B cell (primary cell): ENCODE data around the gene MAFG. TPM values are rescaled to one million over a fixed set of nuclear protein-coding genes. Genes with fewer than 3 reads are reported as not detected.
A peak's percentile ranks its signal among the peaks of the same experiment; 100 is the strongest.

Experiments used
- ATAC-seq: fragments of 200-7000 bp; cut with Tn5 transposase; one replicate; pipeline ENCODE4 v1.10.0; 2021; ENCODE audit warnings: low read depth, mild to moderate bottlenecking, moderate number of reproducible peaks, moderate library complexity
- CTCF ChIA-PET: fragments of 350-600 bp; sonication (Branson Sonifier 250); formaldehyde crosslinking; loops from one replicate; lab custom pipeline; 2021; ENCODE audit warnings: antibody characterized with exemption, inconsistent platforms; lab: Charles Lee
- POLR2A ChIA-PET: fragments of 350-600 bp; sonication (Branson Sonifier 250); formaldehyde crosslinking; loops from one replicate; lab custom pipeline; 2021; ENCODE audit warnings: antibody characterized with exemption; lab: Charles Lee
- DNase-seq: peaks from one replicate; pipeline ENCODE4 v3.0.0; 2013
- H2AFZ ChIP-seq: 2 replicates; pipeline ENCODE4 v1.6.1; 2012; ENCODE audit warnings: mild to moderate bottlenecking, low read depth, low read length; ENCODE audit not compliant: insufficient read depth, poor library complexity, severe bottlenecking
- H3K27ac ChIP-seq, 2 donors: 1 replicate in 1 of 2; 2 replicates in 1 of 2; pipeline ENCODE4 v1.5.1; 2012 to 2013; ENCODE audit warnings: low read length in 2 of 2, mild to moderate bottlenecking in 2 of 2, moderate library complexity in 1 of 2
- H3K27me3 ChIP-seq, 4 experiments: fragments of 200-600 bp in 1 of 4; sonication (generic) in 1 of 4; replicated peaks in 1 of 4; 1 replicate in 2 of 4; 2 replicates in 2 of 4; pipeline versions ENCODE4 v1.6.1 to v1.7.0; 2013 to 2016; ENCODE audit warnings: low read length in 3 of 4, mild to moderate bottlenecking in 2 of 4, mixed read lengths in 1 of 4, moderate library complexity in 1 of 4; ENCODE audit not compliant: insufficient read depth in 4 of 4, control insufficient read depth in 3 of 4; ENCODE audit errors: control extremely low read depth in 1 of 4
- H3K36me3 ChIP-seq, 2 experiments: replicated peaks in 1 of 2; 1 replicate in 1 of 2; 2 replicates in 1 of 2; pipeline versions ENCODE4 v1.6.1 to v1.7.1; 2013; ENCODE audit warnings: low read length in 1 of 2; ENCODE audit not compliant: insufficient read depth in 2 of 2, control insufficient read depth in 1 of 2; ENCODE audit errors: control extremely low read depth in 1 of 2, extremely low read depth in 1 of 2
- H3K4me1 ChIP-seq, 2 donors: fragments of 200-600 bp in 1 of 2; sonication (generic) in 1 of 2; 1 replicate in 1 of 2; 2 replicates in 1 of 2; pipeline versions ENCODE4 v1.5.1 to v1.6.1; 2013 to 2017; ENCODE audit warnings: low read length in 2 of 2; ENCODE audit not compliant: control insufficient read depth in 2 of 2, insufficient read depth in 2 of 2
- H3K4me2 ChIP-seq: replicated peaks from 2 replicates; pipeline ENCODE3; 2012; ENCODE audit warnings: mild to moderate bottlenecking, low read depth, low read length; ENCODE audit not compliant: poor library complexity, severe bottlenecking
- H3K4me3 ChIP-seq, 5 experiments: fragments of 200-600 bp in 1 of 5; sonication (generic) in 1 of 5; 1 replicate in 3 of 5; 2 replicates in 2 of 5; pipeline versions ENCODE4 v1.5.1 to v1.7.0; 2011 to 2016; ENCODE audit warnings: low read length in 4 of 5, mild to moderate bottlenecking in 4 of 5, low read depth in 2 of 5, control low read depth in 1 of 5, moderate library complexity in 1 of 5; ENCODE audit not compliant: insufficient read depth in 1 of 5; ENCODE audit errors: control extremely low read depth in 1 of 5, extremely low read depth in 1 of 5
- H3K79me2 ChIP-seq: fragments of 200-600 bp; sonication (generic); one replicate; pipeline ENCODE4 v1.6.0; 2016; ENCODE audit warnings: low read length; ENCODE audit not compliant: control insufficient read depth, insufficient read depth
- H3K9ac ChIP-seq: fragments of 200-600 bp; sonication (generic); 2 replicates; pipeline ENCODE4 v1.6.1; 2017; ENCODE audit warnings: mild to moderate bottlenecking, low read length, moderate library complexity
- H3K9me3 ChIP-seq, 3 donors: one replicate each; pipeline versions ENCODE4 v1.6.1 to v1.7.1; 2013; ENCODE audit warnings: low read length in 2 of 3; ENCODE audit not compliant: control insufficient read depth in 2 of 3, insufficient read depth in 1 of 3; ENCODE audit errors: control extremely low read depth in 1 of 3
- H4K20me1 ChIP-seq: 2 replicates; pipeline ENCODE4 v1.6.0; 2012; ENCODE audit warnings: mild to moderate bottlenecking, low read length; ENCODE audit not compliant: insufficient read depth, control insufficient read depth, poor library complexity, severe bottlenecking
- H3K27ac Mint-ChIP-seq: one replicate; pipeline ENCODE4 v1.8.0; 2021; ENCODE audit warnings: mixed read lengths
- H3K27me3 Mint-ChIP-seq: one replicate; pipeline ENCODE4 v1.8.0; 2021; ENCODE audit warnings: mixed read lengths
- H3K4me1 Mint-ChIP-seq: one replicate; pipeline ENCODE4 v1.8.0; 2021; ENCODE audit warnings: mixed read lengths
- H3K4me3 Mint-ChIP-seq: one replicate; pipeline ENCODE4 v1.8.0; 2021; ENCODE audit warnings: mixed read lengths
- H3K9me3 Mint-ChIP-seq: one replicate; pipeline ENCODE4 v1.8.0; 2022; ENCODE audit warnings: mixed read lengths; ENCODE audit not compliant: insufficient read depth
- CTCF ChIP-seq: fragments of 200-600 bp; IDR thresholded peaks from one replicate; pipeline ENCODE4 v1.8.0; 2022; ENCODE audit warnings: antibody characterized with exemption, mild to moderate bottlenecking
- EZH2 ChIP-seq: IDR thresholded peaks from 2 replicates; pipeline ENCODE4 v1.6.1; 2012; ENCODE audit warnings: borderline replicate concordance, low read depth, mild to moderate bottlenecking, moderate library complexity, low read length; ENCODE audit not compliant: insufficient read depth, poor library complexity, severe bottlenecking
- WGBS: methylation state at CpG from one replicate; pipeline ENCODE4 v1.1.5; 2013; ENCODE audit warnings: missing lambda C conversion rate; ENCODE audit not compliant: insufficient coverage; 5-methylcytosine and 5-hydroxymethylcytosine counted together
- intact Hi-C: fragments of 100-400 bp; cut with micrococcal nuclease; formaldehyde crosslinking; loops from one replicate; pipeline ENCODE4 v1.10.0; 2022
- polyA plus RNA-seq: library from polyadenylated mRNA; depleted of rRNA; stranded (reverse); fragments of >200 nt; gene quantifications from 2 replicates; pipeline ENCODE4 v1.2.3, GENCODE V29; 2012
- total RNA-seq, 2 donors: library from RNA; stranded (reverse); fragments of 120-200 nt in 1 of 2; gene quantifications; 1 replicate in 1 of 2; 2 replicates in 1 of 2; pipeline versions ENCODE4 v1.2.3 to v1.2.4, GENCODE V29; 2013 to 2022

The MAFG gene
- total and polyA plus RNA-seq, 2 donors (not counting 1 experiment from before 2014, with no cell fraction given): 11.4 to 27.9 TPM

DNA sequence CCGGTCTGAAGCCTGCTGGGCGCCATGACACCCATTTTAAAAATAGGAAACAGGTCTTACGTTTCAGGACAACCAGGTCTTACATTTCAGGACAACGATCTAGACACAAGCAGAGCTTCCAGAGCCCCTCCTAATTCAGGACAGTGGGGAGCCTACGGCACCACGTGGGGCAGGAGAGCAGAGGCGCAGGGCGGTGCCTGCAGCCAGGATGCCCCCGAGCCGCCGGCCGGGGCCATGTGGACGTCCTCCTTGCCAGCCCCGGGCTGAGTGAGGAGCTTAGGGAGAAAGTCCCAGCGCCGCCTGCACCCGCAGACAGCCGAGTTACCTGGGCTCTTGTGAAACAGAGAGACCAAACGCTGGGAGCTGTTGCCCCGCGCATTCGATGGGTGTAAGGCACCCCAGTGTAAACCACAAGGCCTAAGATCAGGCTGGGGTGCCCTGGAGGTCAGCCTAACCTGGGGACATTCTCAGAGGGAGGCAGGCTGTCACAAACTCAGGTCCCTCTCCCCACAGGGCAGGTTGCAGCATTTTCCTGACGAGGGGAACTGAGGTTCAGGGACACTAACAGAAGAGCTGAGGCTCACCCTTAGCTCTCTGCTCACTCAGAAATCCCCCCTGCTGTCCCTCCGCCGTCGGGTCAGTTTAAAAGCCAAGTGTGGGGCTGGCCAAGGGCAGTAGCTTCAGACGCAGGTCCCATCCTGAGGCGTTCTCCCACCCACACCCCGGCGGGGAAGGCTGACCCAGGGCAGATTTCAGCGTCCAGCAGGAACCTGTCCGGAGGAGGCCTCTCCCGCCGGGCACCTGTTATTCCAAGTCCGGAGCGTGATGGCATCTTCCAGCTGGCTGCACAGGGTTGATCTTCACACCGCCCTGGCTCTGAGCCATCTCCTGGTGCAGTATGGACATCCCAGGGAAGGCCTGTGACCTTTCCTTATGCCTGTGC is 35.2 kb upstream of the MAFG start:
- Histone ChIP-seq H3K9ac (no peak overlapping the region), H3K4me1 (peaks cover 31 to 32% of the 10 kb centered on the region in 2 donors), H4K20me1 (no peaks in the 10 kb centered on the region), H3K27ac (no peak overlapping the region), H3K79me2 (no peaks in the 10 kb centered on the region), H3K27me3 (peaks cover 0 to 45% (median 26%) of the 10 kb centered on the region in 4 experiments), H3K4me3 (no peak overlapping the region), H2AFZ (no peak overlapping the region), H3K9me3 (peaks cover 0 to 13% (median 0%) of the 10 kb centered on the region in 3 donors), H3K4me2 (no peak overlapping the region), H3K36me3 (no peaks in the 10 kb centered on the region)
- H3K9me3 Mint-ChIP-seq: no peaks in the 10 kb centered on the region
- POLR2A ChIA-PET: no interaction called here
- no peak for TF ChIP-seq EZH2
- TF ChIP-seq CTCF: no peak
- 87% methylated on average over 35 of the region's 37 CpGs for WGBS
- peaks cover 14% of the 10 kb centered on the region for H3K27me3 Mint-ChIP-seq
- ATAC-seq (no peak), DNase-seq (no peak)
- peak overlapping the region; percentile 59 for H3K4me3 Mint-ChIP-seq
- CTCF ChIA-PET: no interaction called here
- peak overlapping the region; percentile 41 for H3K27ac Mint-ChIP-seq
- H3K4me1 Mint-ChIP-seq: peaks cover 11% of the 10 kb centered on the region
- intact Hi-C loops: no loop called here
